NT2/D1 (cell line): Measurements from ENCODE around the gene DBN1.

Source experiments
- DNase-seq: peaks from one replicate; pipeline ENCODE4 v3.0.0-alpha.2; 2011; ENCODE audit warnings: low read depth, low spot score
- H3K27me3 ChIP-seq: 2 replicates; pipeline ENCODE4 v1.6.0; 2011; ENCODE audit warnings: mild to moderate bottlenecking; ENCODE audit not compliant: insufficient read length, insufficient read depth
- H3K36me3 ChIP-seq: 2 replicates; pipeline ENCODE4 v1.6.1; 2011; ENCODE audit warnings: mild to moderate bottlenecking, low read length, mixed read lengths; ENCODE audit not compliant: insufficient read depth, insufficient read length
- H3K4me1 ChIP-seq: 2 replicates; pipeline ENCODE4 v1.5.1; 2011; ENCODE audit not compliant: insufficient read depth, insufficient read length
- H3K4me3 ChIP-seq: 2 replicates; pipeline ENCODE4 v1.5.1; 2011; ENCODE audit warnings: low read depth; ENCODE audit not compliant: insufficient read length
- H3K9ac ChIP-seq: 2 replicates; pipeline ENCODE4 v1.6.0; 2011; ENCODE audit warnings: low read depth; ENCODE audit not compliant: insufficient read length
- H3K9me3 ChIP-seq: 2 replicates; pipeline ENCODE4 v1.5.1; 2011; ENCODE audit warnings: mild to moderate bottlenecking, low read length; ENCODE audit not compliant: insufficient read depth
- SUZ12 ChIP-seq: IDR thresholded peaks from 2 replicates; pipeline ENCODE4 v1.6.1; 2011; ENCODE audit not compliant: insufficient read length, insufficient read depth; ENCODE audit errors: extremely low read depth
- YY1 ChIP-seq: IDR thresholded peaks from 2 replicates; pipeline ENCODE4 v1.6.1; 2011; ENCODE audit not compliant: insufficient read length, insufficient read depth
- ZNF274 ChIP-seq: IDR thresholded peaks from 2 replicates; pipeline ENCODE4 v1.6.1; 2011; ENCODE audit warnings: mild to moderate bottlenecking, low read depth, low read length

DBN1 gene

DNA sequence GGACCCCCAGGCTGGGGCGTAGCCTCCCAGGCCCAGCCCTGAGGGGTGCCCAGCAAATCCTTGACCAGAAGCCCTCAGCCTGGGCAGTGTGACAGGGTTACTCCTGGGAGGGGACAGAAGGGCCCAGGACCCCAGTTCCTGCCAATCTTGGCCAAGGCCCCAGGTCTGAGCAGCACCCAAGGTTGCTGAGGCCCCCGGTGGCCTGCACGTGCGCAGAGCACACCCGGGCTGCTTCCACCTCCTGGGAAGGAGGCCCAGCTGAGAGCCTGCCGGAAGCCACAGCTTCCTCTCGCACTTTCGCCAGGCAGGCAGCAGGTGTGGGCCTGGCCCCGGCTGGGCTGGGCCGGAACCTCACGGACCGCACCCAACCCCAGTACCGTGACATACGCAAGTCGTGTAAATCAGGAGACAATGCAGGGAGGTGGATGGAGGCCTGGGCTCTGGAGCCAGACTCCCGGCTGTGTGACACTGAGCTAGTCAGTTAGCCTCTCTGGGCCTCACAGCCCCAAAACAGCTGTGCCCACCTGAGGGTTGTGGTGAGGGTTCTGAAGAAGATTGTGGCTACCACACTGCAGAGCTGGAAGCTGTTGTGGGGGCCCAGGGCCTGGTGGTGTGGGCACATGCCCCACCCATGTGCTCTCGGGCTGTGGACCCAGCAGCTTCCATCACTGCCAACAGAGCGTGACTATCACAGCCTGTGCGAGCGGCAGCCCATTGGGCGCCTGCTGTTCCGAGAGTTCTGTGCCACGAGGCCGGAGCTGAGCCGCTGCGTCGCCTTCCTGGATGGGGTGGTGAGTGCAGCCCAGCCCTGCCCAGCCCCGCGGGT is 41.9 kb downstream of the DBN1 start:
- no peaks in the 10 kb centered on the region for H3K27me3 ChIP-seq
- peaks cover 21% of the 10 kb centered on the region for H3K4me1 ChIP-seq
- no peak for DNase-seq
- peaks cover 74% of the 10 kb centered on the region for H3K36me3 ChIP-seq
- no peak overlapping the region for H3K4me3 ChIP-seq
- H3K9me3 ChIP-seq, result no peaks in the 10 kb centered on the region
- no peak overlapping the region for H3K9ac ChIP-seq
- TF ChIP-seq SUZ12, result no peak
- TF ChIP-seq ZNF274, result no peak
- no peak for TF ChIP-seq YY1

DNA sequence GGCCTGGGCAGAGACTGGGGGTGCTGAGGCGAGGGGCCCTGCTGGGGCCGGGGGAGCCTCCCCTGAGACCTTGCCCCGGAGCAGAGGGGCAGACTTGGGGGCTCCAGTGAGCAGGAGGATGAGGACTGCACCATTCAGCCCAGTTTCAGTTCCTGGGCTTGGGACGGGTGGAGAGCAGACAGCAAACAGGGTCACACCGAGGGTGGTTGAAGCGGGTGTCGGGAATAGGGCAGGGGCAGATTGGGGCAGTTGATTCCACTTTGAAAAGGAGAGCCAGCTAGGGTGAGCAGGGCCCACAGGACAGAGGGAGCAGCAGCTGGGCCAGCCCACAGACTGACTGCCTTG is 42.5 kb downstream of the DBN1 start:
- no peak overlapping the region for H3K4me3 ChIP-seq
- H3K9me3 ChIP-seq, result no peaks in the 10 kb centered on the region
- no peak overlapping the region for H3K9ac ChIP-seq
- peaks cover 69% of the 10 kb centered on the region for H3K36me3 ChIP-seq
- H3K27me3 ChIP-seq, result no peaks in the 10 kb centered on the region
- peaks cover 21% of the 10 kb centered on the region for H3K4me1 ChIP-seq
- no peak for DNase-seq
- no peak for TF ChIP-seq ZNF274
- TF ChIP-seq YY1, result no peak
- no peak for TF ChIP-seq SUZ12

DNA sequence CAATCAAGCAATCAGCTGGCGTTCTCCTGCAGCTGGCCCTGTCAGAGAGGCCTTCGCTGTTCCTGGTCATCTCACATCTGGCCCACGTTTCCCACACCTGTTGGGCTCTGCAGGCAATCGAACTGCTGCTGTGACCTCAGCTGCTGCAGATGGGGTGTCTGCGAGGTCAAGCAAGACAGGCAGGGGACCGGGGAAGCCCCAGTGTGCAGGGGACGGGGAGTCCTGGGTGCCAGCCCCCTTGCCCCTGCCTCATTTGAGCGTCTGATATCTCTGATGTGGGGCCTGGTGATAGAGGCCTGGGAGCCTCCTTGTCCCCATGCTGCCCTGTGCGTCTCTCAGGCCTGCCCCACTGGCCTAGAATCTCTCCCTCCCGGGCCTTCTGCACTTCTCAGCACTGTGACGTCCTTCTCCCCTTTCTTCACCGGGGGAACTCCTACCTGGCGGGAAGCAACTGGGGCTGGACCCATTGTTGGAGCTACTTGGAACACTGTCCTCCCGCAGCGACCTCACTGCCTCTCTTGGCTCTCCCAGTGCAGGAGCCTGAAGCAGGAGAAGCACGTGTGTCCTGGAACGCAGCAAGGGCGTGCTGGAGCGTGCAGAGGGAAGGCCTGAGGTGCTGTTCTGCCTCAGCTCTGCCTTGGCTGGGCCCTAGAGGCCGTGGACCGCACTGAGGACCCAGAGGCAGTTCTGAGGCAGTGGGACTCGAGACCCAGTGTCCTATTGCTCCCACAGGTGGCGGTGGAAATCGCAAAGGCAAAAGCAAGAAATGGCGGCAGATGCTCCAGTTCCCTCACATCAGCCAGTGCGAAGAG is 43.1 kb downstream of the DBN1 start:
- Histone ChIP-seq H3K4me3 (no peak overlapping the region), H3K36me3 (peaks cover 64% of the 10 kb centered on the region), H3K9ac (no peak overlapping the region), H3K9me3 (no peaks in the 10 kb centered on the region), H3K4me1 (peaks cover 23% of the 10 kb centered on the region), H3K27me3 (no peaks in the 10 kb centered on the region)
- TF ChIP-seq ZNF274 (no peak), YY1 (no peak), SUZ12 (no peak)
- no peak for DNase-seq

DNA sequence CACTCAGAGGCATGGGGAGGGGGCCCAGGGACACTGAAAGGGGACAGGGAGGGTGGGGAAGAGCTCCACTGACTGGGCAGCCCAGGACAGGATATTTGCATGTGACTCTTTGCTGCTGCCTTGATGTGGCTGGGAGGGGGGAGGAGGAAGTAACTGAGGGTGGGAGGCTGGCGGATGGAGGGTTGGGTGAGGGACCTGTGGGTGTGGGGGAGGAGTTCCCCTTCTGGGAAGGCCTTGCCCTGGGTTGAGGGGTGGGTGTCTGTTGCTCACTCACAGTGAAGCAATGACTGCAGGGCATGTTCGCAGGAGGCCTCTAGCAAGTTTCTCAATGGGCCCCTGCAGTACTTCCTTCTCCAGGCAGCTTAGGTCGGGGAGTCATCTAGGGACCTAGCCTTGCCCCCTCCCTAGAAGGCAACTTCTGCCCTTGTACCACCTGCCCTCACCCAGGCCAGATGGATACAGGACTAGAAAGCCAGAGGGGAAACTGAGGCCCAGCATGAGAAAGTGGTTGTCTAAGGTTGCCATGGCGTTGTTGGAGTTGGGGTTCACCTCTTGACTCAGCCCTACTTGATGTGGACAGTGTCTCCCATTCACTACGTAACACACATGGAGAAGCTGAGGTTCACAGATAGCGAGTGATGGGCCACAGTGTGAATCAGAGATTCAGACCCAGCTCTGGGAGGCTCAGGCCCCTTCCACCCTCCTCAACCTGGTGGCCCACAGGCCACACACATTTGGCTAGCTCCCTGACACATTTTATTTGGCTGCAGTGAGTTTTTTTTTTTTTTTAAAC is 44.0 kb downstream of the DBN1 start:
- H3K4me3 ChIP-seq, result no peak overlapping the region
- H3K9me3 ChIP-seq, result no peaks in the 10 kb centered on the region
- H3K4me1 ChIP-seq, result peaks cover 25% of the 10 kb centered on the region
- no peak for DNase-seq
- no peak for TF ChIP-seq SUZ12
- no peak for TF ChIP-seq ZNF274
- TF ChIP-seq YY1, result no peak
- H3K9ac ChIP-seq, result peak overlapping the region; percentile 21
- H3K36me3 ChIP-seq, result peaks cover 55% of the 10 kb centered on the region
- H3K27me3 ChIP-seq, result no peaks in the 10 kb centered on the region

DNA sequence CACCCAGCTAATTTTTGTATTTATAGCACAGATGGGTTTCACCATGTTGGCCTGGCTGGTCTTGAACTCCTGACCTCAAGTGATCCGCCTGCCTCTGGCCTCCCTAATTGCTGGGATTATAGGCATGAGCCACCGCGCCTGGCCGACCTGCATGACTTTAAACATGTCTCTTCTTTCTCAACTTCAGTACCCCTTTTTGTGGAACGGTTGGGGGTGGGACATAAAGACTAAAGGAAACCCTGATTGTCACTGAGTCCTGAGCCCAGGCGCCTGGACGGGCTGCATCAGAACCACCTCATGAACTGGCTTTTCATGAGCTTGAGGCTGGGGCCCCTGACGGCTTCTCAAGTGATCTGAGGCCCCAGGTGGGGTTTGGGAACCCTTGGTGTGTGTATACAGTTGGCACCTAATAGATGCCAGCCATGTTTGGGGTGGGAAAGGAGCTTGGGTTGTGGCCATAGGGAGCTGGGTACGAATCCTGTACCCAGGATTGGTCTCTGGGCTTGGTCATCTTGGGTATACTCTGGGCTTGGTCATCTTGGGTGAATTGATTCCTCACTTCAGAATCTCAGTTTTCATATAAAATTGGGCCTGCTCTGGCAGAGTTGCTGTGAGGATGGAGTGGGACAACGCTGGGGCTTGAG is 44.7 kb downstream of the DBN1 start:
- Histone ChIP-seq H3K4me3 (no peak overlapping the region), H3K9me3 (no peaks in the 10 kb centered on the region), H3K36me3 (peaks cover 47% of the 10 kb centered on the region), H3K9ac (peak overlapping the region; percentile 57), H3K4me1 (peaks cover 25% of the 10 kb centered on the region), H3K27me3 (no peaks in the 10 kb centered on the region)
- no peak for TF ChIP-seq YY1
- TF ChIP-seq SUZ12, result no peak
- no peak for TF ChIP-seq ZNF274
- no peak for DNase-seq

DNA sequence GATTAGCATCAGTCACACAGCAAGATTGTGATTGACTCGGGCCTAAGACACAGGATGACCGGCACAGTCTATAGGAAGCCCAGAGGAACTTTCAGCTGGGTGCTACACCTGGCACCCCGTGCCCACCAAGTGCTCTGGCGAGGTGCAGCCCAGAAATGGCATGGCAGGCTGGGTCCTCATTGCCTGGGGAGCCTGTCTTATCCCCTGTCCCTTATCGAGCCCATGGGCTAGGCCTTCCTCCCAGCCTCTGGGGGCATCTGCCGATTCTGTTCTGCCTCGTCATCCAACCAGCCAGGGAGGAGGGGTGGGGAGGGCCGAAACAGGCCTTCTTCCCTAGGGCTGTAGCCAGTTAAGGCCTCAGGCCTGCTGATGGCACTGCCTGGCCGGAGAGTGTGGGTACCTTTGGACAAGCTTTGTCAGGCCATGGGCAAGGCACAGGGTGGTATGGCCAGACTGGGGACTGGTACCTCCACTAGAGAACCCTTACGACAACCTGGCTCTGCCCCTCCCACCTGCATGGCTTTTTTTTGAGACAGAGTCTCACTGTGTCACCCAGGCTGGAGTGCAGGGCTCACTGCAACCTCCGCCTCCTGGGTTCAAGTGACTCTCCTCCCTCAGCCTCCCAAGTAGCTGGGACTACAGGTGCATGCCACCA is 45.4 kb downstream of the DBN1 start:
- no peak for TF ChIP-seq ZNF274
- no peak for TF ChIP-seq SUZ12
- no peak overlapping the region for H3K4me3 ChIP-seq
- H3K9ac ChIP-seq, result peak overlapping the region; percentile 97
- peaks cover 25% of the 10 kb centered on the region for H3K4me1 ChIP-seq
- no peak for DNase-seq
- H3K27me3 ChIP-seq, result no peaks in the 10 kb centered on the region
- H3K9me3 ChIP-seq, result no peaks in the 10 kb centered on the region
- peaks cover 41% of the 10 kb centered on the region for H3K36me3 ChIP-seq
